ENCODE results near the gene AP1S3.
"Not testable (repeated sequence)": the region's sequence is repeated elsewhere in the genome, so short reads cannot be mapped to it uniquely, and the experiment has no call there.

Gene AP1S3

GRCh38 chr2:223762853-223763252, 74.5 kb downstream of the AP1S3 start:
- Mint-ChIP-seq H3K27ac (no peak overlapping the region), H3K9me3 (peaks cover 0 to 6% of the 10 kb centered on the region in 2 donors), H3K4me1 (peaks cover 30% of the 10 kb centered on the region), H3K27me3 (no peaks in the 10 kb centered on the region), H3K4me3 (no peak overlapping the region)
- no peak for ATAC-seq
- no peak for DNase-seq

GRCh38 chr2:223761746-223762145, 75.6 kb downstream of the AP1S3 start:
- not testable (repeated sequence) for H3K27me3 Mint-ChIP-seq

GRCh38 chr2:223760838-223761502, 76.4 kb downstream of the AP1S3 start:
- Mint-ChIP-seq H3K4me1 (peaks cover 30% of the 10 kb centered on the region), H3K4me3 (no peak overlapping the region), H3K9me3 (no peaks in the 10 kb centered on the region), H3K27ac (peak overlapping the region in 1 of 2 donors; percentile 86), H3K27me3 (no peaks in the 10 kb centered on the region)
- ATAC-seq (peak; percentile 98), DNase-seq (peak; percentile 43 to 66)

More at GRCh38 chr2:223761746-223762145, 75.6 kb downstream of the AP1S3 start:
- ATAC-seq, DNase-seq, H3K9me3 Mint-ChIP-seq: not testable (repeated sequence)
- peak overlapping the region in 1 of 2 donors; percentile 86 for H3K27ac Mint-ChIP-seq
- H3K4me3 Mint-ChIP-seq: peak overlapping the region; percentile 3 to 56
- peaks cover 30% of the 10 kb centered on the region for H3K4me1 Mint-ChIP-seq

GRCh38 chr2:223759569-223760430, 77.6 kb downstream of the AP1S3 start:
- no peaks in the 10 kb centered on the region for H3K27me3 Mint-ChIP-seq

GRCh38 chr2:223758131-223758840, 79.1 kb downstream of the AP1S3 start:
- peaks cover 27% of the 10 kb centered on the region for H3K4me1 Mint-ChIP-seq
- ATAC-seq: no peak
- no peaks in the 10 kb centered on the region for H3K9me3 Mint-ChIP-seq
- no peak for DNase-seq
- H3K27me3 Mint-ChIP-seq: no peaks in the 10 kb centered on the region
- H3K4me3 Mint-ChIP-seq: no peak overlapping the region
- no peak overlapping the region for H3K27ac Mint-ChIP-seq

More at GRCh38 chr2:223759569-223760430, 77.6 kb downstream of the AP1S3 start:
- ATAC-seq (no peak), DNase-seq (no peak)
- Mint-ChIP-seq H3K9me3 (no peaks in the 10 kb centered on the region), H3K4me3 (no peak overlapping the region), H3K27ac (no peak overlapping the region), H3K4me1 (peaks cover 30% of the 10 kb centered on the region)

GRCh38 chr2:223753940-223754339, 83.4 kb downstream of the AP1S3 start:
- no peaks in the 10 kb centered on the region for H3K9me3 Mint-ChIP-seq
- no peak for DNase-seq
- peaks cover 21% of the 10 kb centered on the region for H3K27me3 Mint-ChIP-seq
- no peak for ATAC-seq
- H3K4me3 Mint-ChIP-seq: no peak overlapping the region
- no peaks in the 10 kb centered on the region for H3K4me1 Mint-ChIP-seq
- no peak overlapping the region for H3K27ac Mint-ChIP-seq

- no peak overlapping the region for H3K4me3 Mint-ChIP-seq
- H3K27me3 Mint-ChIP-seq: peaks cover 36% of the 10 kb centered on the region
- H3K27ac Mint-ChIP-seq: no peak overlapping the region
- H3K9me3 Mint-ChIP-seq: no peaks in the 10 kb centered on the region
- H3K4me1 Mint-ChIP-seq: no peaks in the 10 kb centered on the region
- ATAC-seq (no peak), DNase-seq (no peak)
Measured at GRCh38 chr2:223751012-223751411, 86.4 kb downstream of the AP1S3 start.

GRCh38 chr2:223747392-223748042, 89.9 kb downstream of the AP1S3 start:
- DNase-seq: no peak
- no peaks in the 10 kb centered on the region for H3K9me3 Mint-ChIP-seq
- no peak overlapping the region for H3K4me3 Mint-ChIP-seq
- H3K27me3 Mint-ChIP-seq: peaks cover 52% of the 10 kb centered on the region
- no peaks in the 10 kb centered on the region for H3K4me1 Mint-ChIP-seq
- ATAC-seq: no peak
- no peak overlapping the region for H3K27ac Mint-ChIP-seq

- Mint-ChIP-seq H3K4me1 (no peaks in the 10 kb centered on the region), H3K27me3 (peaks cover 52% of the 10 kb centered on the region), H3K9me3 (no peaks in the 10 kb centered on the region), H3K4me3 (no peak overlapping the region), H3K27ac (no peak overlapping the region)
- DNase-seq (no peak), ATAC-seq (no peak)
Measured at GRCh38 chr2:223746611-223747010, 90.8 kb downstream of the AP1S3 start.

- no peak for ATAC-seq
- H3K4me3 Mint-ChIP-seq: no peak overlapping the region
- no peaks in the 10 kb centered on the region for H3K9me3 Mint-ChIP-seq
- H3K4me1 Mint-ChIP-seq: no peaks in the 10 kb centered on the region
- no peak overlapping the region for H3K27ac Mint-ChIP-seq
- peaks cover 49% of the 10 kb centered on the region for H3K27me3 Mint-ChIP-seq
- no peak for DNase-seq
Measured at GRCh38 chr2:223744580-223744979, 92.8 kb downstream of the AP1S3 start.

- Mint-ChIP-seq H3K4me3 (no peak overlapping the region), H3K27me3 (peaks cover 36% of the 10 kb centered on the region), H3K27ac (no peak overlapping the region), H3K9me3 (no peaks in the 10 kb centered on the region), H3K4me1 (no peaks in the 10 kb centered on the region)
- DNase-seq: no peak
- ATAC-seq: no peak
Measured at GRCh38 chr2:223740679-223741078, 96.7 kb downstream of the AP1S3 start.

GRCh38 chr2:223737207-223737606, 100.2 kb downstream of the AP1S3 start:
- DNase-seq: no peak
- Mint-ChIP-seq H3K27me3 (peaks cover 21% of the 10 kb centered on the region), H3K4me1 (no peaks in the 10 kb centered on the region), H3K9me3 (no peaks in the 10 kb centered on the region), H3K4me3 (no peak overlapping the region), H3K27ac (peak overlapping the region in 1 of 2 donors; percentile 60)
- ATAC-seq: no peak

- Mint-ChIP-seq H3K27me3 (peaks cover 21% of the 10 kb centered on the region), H3K27ac (no peak overlapping the region), H3K4me1 (no peaks in the 10 kb centered on the region), H3K4me3 (no peak overlapping the region), H3K9me3 (no peaks in the 10 kb centered on the region)
- no peak for DNase-seq
- no peak for ATAC-seq
Measured at GRCh38 chr2:223736488-223736887, 100.9 kb downstream of the AP1S3 start.

GRCh38 chr2:223735659-223736244, 101.6 kb downstream of the AP1S3 start:
- ATAC-seq (no peak), DNase-seq (no peak)
- no peak overlapping the region for H3K4me3 Mint-ChIP-seq
- no peaks in the 10 kb centered on the region for H3K4me1 Mint-ChIP-seq
- no peaks in the 10 kb centered on the region for H3K9me3 Mint-ChIP-seq
- H3K27me3 Mint-ChIP-seq: peaks cover 15% of the 10 kb centered on the region
- H3K27ac Mint-ChIP-seq: no peak overlapping the region

GRCh38 chr2:223735035-223735640, 102.2 kb downstream of the AP1S3 start:
- Mint-ChIP-seq H3K27ac (no peak overlapping the region), H3K4me3 (no peak overlapping the region), H3K27me3 (peaks cover 14% of the 10 kb centered on the region), H3K9me3 (no peaks in the 10 kb centered on the region), H3K4me1 (no peaks in the 10 kb centered on the region)
- DNase-seq (no peak), ATAC-seq (no peak)
